Activated CD8-positive, alpha-beta T cell treated with anti-CD3 and anti-CD28 coated beads for 36 hours (primary cell): Measurements from ENCODE around the gene HOMER3. TPM values are rescaled to one million over a fixed set of nuclear protein-coding genes. Genes with fewer than 3 reads are reported as not detected.
A peak's percentile ranks its signal among the peaks of the same experiment; 100 is the strongest.
"Not testable (repeated sequence)": the region's sequence is repeated elsewhere in the genome, so short reads cannot be mapped to it uniquely, and the experiment has no call there.

Experiments
- ATAC-seq: fragments of 200-7000 bp; cut with Tn5 transposase; one replicate; pipeline ENCODE4 v1.10.0; 2021; ENCODE audit warnings: mild to moderate bottlenecking, moderate library complexity
- CTCF ChIA-PET: fragments of 350-600 bp; sonication (Branson Sonifier 250); formaldehyde crosslinking; loops from one replicate; lab custom pipeline; 2021; ENCODE audit warnings: antibody characterized with exemption; lab: Charles Lee
- POLR2A ChIA-PET: fragments of 350-600 bp; sonication (Branson Sonifier 250); formaldehyde crosslinking; loops from one replicate; lab custom pipeline; 2021; ENCODE audit warnings: antibody characterized with exemption; lab: Charles Lee
- DNase-seq: peaks from one replicate; pipeline ENCODE4 v3.0.0-alpha.2; 2020
- H3K27ac Mint-ChIP-seq: one replicate; pipeline ENCODE4 v1.8.0; 2021; ENCODE audit warnings: mild to moderate bottlenecking, mixed read lengths
- H3K27me3 Mint-ChIP-seq: one replicate; pipeline ENCODE4 v1.8.0; 2021; ENCODE audit warnings: mixed read lengths
- H3K36me3 Mint-ChIP-seq: one replicate; pipeline ENCODE4 v1.8.0; 2021; ENCODE audit warnings: low read depth, mixed read lengths
- H3K4me1 Mint-ChIP-seq: one replicate; pipeline ENCODE4 v1.8.0; 2021; ENCODE audit warnings: low read depth, mixed read lengths
- H3K4me3 Mint-ChIP-seq: one replicate; pipeline ENCODE4 v1.8.0; 2021; ENCODE audit warnings: mild to moderate bottlenecking, moderate library complexity, mixed read lengths
- H3K9me3 Mint-ChIP-seq: one replicate; pipeline ENCODE4 v1.8.0; 2021; ENCODE audit warnings: mixed read lengths
- CTCF ChIP-seq: fragments of 200-600 bp; IDR thresholded peaks from one replicate; pipeline ENCODE4 v1.8.0; 2022; ENCODE audit warnings: antibody characterized with exemption, mild to moderate bottlenecking
- intact Hi-C: fragments of 100-400 bp; cut with micrococcal nuclease; formaldehyde crosslinking; loops from one replicate; pipeline ENCODE4 v1.10.0; 2022
- total RNA-seq, 2 experiments: library from RNA; stranded (reverse); gene quantifications; one replicate each; pipeline ENCODE4 v1.2.3, GENCODE V29; 2021

The HOMER3 gene
- total RNA-seq, 2 experiments from 2014 or later: 0.36 to 0.51 TPM

DNA sequence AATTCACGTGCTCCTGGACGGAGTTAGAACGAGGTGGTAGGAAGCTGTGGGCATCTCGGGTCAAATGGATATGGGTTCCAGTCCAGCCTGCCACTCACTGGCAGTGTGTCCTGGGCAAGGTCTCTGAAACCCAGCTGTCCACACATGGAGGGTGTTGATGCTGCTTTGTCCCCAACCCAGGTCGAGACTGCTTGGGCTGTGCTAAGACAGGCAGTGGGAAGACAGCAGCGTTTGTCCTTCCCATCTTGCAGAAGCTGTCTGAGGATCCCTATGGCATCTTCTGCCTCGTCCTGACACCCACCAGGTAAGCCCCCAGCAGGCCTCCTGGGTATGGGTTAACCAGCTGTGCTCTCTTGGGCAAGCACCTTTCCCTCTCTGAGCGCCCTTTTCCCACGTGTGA is 20.6 kb downstream of the HOMER3 start:
- Mint-ChIP-seq H3K36me3 (peaks cover 44% of the 10 kb centered on the region), H3K4me3 (peak overlapping the region; percentile 99), H3K27me3 (no peaks in the 10 kb centered on the region), H3K9me3 (no peaks in the 10 kb centered on the region), H3K4me1 (peaks cover 27% of the 10 kb centered on the region), H3K27ac (peak overlapping the region; percentile 96)
- DNase-seq: no peak
- no peak for TF ChIP-seq CTCF
- intact Hi-C loops: no loop called here
- ChIA-PET POLR2A (interaction anchor here (0.8 to 3.1 kb wide), 5 partner anchors 10 to 348 kb away, joined by 3 to 33 read pairs (median 7); partner anchors contain the start of gene UBA52), CTCF (interaction anchor here (1.8 kb wide), 1 partner anchor 66 kb away, joined by 7 read pairs; no protein-coding TSS in a partner anchor)
- no peak for ATAC-seq

- Mint-ChIP-seq H3K4me3 (peak overlapping the region; percentile 99), H3K4me1 (peaks cover 30% of the 10 kb centered on the region), H3K9me3 (no peaks in the 10 kb centered on the region), H3K27me3 (no peaks in the 10 kb centered on the region), H3K27ac (peak overlapping the region; percentile 96), H3K36me3 (peaks cover 45% of the 10 kb centered on the region)
- no peak for ATAC-seq
- intact Hi-C loops: no loop called here
- ChIA-PET CTCF (interaction anchor here (0.9 to 1.8 kb wide), 5 partner anchors 17 to 331 kb away, joined by 3 to 7 read pairs (median 5); partner anchors contain the start of gene REX1BD), POLR2A (interaction anchor here (0.7 to 3.1 kb wide), 16 partner anchors 9 to 398 kb away, joined by 3 to 33 read pairs (median 4); partner anchors contain the start of genes ELL and UBA52)
- DNase-seq: no peak
- no peak for TF ChIP-seq CTCF
These were observed 21.2 kb downstream of the HOMER3 start for GRCh38 chr19:18919900-18920214.

- POLR2A ChIA-PET: interaction anchor here (0.7 to 3.1 kb wide), 24 partner anchors 8 to 768 kb away, joined by 3 to 33 read pairs (median 4); partner anchors contain the start of genes CERS1, ELL and UBA52
- peaks cover 30% of the 10 kb centered on the region for H3K4me1 Mint-ChIP-seq
- no peaks in the 10 kb centered on the region for H3K27me3 Mint-ChIP-seq
- no peak for TF ChIP-seq CTCF
- peak; percentile 99 for DNase-seq
- H3K4me3 Mint-ChIP-seq: peak within 1 kb of the TSS; percentile 99
- CTCF ChIA-PET: interaction anchor here (0.9 to 1.8 kb wide), 7 partner anchors 18 to 398 kb away, joined by 3 to 7 read pairs (median 4); partner anchors contain the start of gene REX1BD
- H3K27ac Mint-ChIP-seq: peak within 1 kb of the TSS; percentile 96
- intact Hi-C loops: no loop called here
- no peaks in the 10 kb centered on the region for H3K9me3 Mint-ChIP-seq
- ATAC-seq: peak; percentile 97
- H3K36me3 Mint-ChIP-seq: peaks cover 41% of the 10 kb centered on the region
These were observed 21.7 kb downstream of the HOMER3 start, which contains the start of the genes COPE and DDX49 for GRCh38 chr19:18919086-18919899. Gene COPE (minus strand): TSS chr19:18919387. CDS start chr19:18919348, 39 bp downstream. Gene DDX49 (plus strand): TSS chr19:18919715. CDS start chr19:18919742, 27 bp downstream.

DNA sequence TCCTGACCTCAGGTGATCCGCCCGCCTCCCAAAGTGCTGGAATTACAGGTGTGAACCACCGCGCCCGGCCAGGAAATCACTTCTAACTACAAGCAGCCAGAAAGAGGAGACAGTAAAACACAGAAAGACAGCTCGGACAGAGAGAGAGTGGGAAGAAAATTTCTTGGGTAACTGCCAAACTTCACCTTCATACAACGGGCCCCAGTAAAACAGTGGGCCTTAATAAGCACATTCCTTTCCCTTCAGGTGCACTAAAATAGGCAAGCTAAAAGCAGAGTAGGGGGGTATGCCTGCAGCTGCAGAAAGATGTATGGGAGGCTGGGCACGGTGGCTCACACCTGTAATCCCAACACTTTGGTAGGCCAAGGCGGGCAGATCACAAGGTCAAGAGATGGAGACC is 23.4 kb downstream of the HOMER3 start:
- intact Hi-C loops, H3K27me3 Mint-ChIP-seq, DNase-seq, H3K9me3 Mint-ChIP-seq, ATAC-seq: not testable (repeated sequence)
- CTCF ChIA-PET: interaction anchor here (1.5 kb wide), 1 partner anchor 69 kb away, joined by 4 read pairs; no protein-coding TSS in a partner anchor
- Mint-ChIP-seq H3K36me3 (peaks cover 39% of the 10 kb centered on the region), H3K27ac (peak overlapping the region; percentile 71), H3K4me3 (peak overlapping the region; percentile 70), H3K4me1 (peaks cover 36% of the 10 kb centered on the region)
- POLR2A ChIA-PET: interaction anchor here (0.8 to 2.3 kb wide), 4 partner anchors 9 to 331 kb away, joined by 3 to 11 read pairs (median 4); partner anchors contain the start of gene CERS1

DNA sequence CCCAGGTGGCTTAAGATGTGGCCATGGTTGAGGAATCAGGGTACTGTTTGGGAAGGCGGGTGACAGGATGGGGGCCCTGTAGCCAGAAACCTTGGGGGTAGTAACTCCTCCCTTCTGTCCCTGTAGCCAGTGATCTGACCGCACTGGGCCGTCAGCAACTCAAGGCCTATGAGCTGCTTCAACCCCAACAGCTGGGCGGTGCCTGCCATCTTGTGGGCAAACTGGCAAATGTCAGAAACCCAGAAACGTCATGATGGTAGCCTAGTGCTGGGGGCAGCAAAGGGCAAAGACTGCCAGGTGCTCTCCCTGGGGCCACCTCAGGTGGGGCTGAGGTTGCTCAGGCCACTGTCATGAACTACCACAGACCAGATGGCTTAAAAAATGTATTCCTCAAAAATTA is 25.4 kb downstream of the HOMER3 start:
- Mint-ChIP-seq H3K4me3 (no peak overlapping the region), H3K4me1 (peaks cover 31% of the 10 kb centered on the region), H3K9me3 (no peaks in the 10 kb centered on the region), H3K27me3 (no peaks in the 10 kb centered on the region), H3K36me3 (peaks cover 31% of the 10 kb centered on the region), H3K27ac (no peak overlapping the region)
- intact Hi-C loops: no loop called here
- DNase-seq (peak; percentile 67), ATAC-seq (no peak)
- CTCF ChIA-PET: no interaction called here
- TF ChIP-seq CTCF: peak; percentile 22
- POLR2A ChIA-PET: no interaction called here
